Left lung (tissue), 14 donors: ENCODE data around the gene MED13. TPM values are rescaled to one million over a fixed set of nuclear protein-coding genes. Genes with fewer than 3 reads are reported as not detected.

Source experiments
- ATAC-seq: fragments of 200-7000 bp; cut with Tn5 transposase; one replicate; pipeline ENCODE4 v1.9.1; 2020; ENCODE audit warnings: moderate library complexity
- DNase-seq, 4 donors: peaks; one replicate each; pipeline ENCODE4 v3.0.0-alpha.2; 2013 to 2020
- H3K27ac ChIP-seq, 2 donors: fragments of 200-600 bp; sonication (generic) in 1 of 2; one replicate each; pipeline versions ENCODE4 v1.5.0 to v1.8.0; 2020 to 2021
- H3K27me3 ChIP-seq, 2 donors: fragments of 200-600 bp; sonication (generic) in 1 of 2; one replicate each; pipeline versions ENCODE4 v1.5.0 to v1.8.0; 2020 to 2021
- H3K36me3 ChIP-seq, 2 donors: fragments of 200-600 bp; sonication (generic) in 1 of 2; one replicate each; pipeline versions ENCODE4 v1.5.0 to v1.8.0; 2020 to 2021
- H3K4me1 ChIP-seq, 2 donors: fragments of 200-600 bp; one replicate each; pipeline ENCODE4 v1.8.0; 2021
- H3K4me3 ChIP-seq, 2 donors: fragments of 200-600 bp; sonication (generic) in 1 of 2; one replicate each; pipeline versions ENCODE4 v1.5.0 to v1.8.0; 2020 to 2021; ENCODE audit warnings: mild to moderate bottlenecking in 1 of 2
- H3K9me3 ChIP-seq, 2 donors: fragments of 200-600 bp; sonication (generic) in 1 of 2; one replicate each; pipeline versions ENCODE4 v1.5.0 to v1.8.0; 2020 to 2021
- intact Hi-C, 2 donors: fragments of 100-400 bp; cut with DNase I; formaldehyde crosslinking; loops; one replicate each; pipeline versions ENCODE4 v1.11.2 to v1.14.2; 2022
- long read RNA-seq, 12 donors: library from polyadenylated mRNA in 2 of 12; unstranded in 2 of 12; transcript quantifications; one replicate each; pipeline ENCODE4 v2.0.0 and lab custom pipeline, GENCODE V29; 2019 to 2026
- polyA plus RNA-seq, 6 donors: library from polyadenylated mRNA; unstranded; fragments of 120-200 nt; gene quantifications; one replicate each; pipeline ENCODE4 v1.2.1, GENCODE V29; 2013; ENCODE audit not compliant: insufficient read length in 6 of 6
- total RNA-seq, 2 donors: library from RNA; stranded (reverse); fragmentation: NEBNext Ultra II Directional; extraction: Animal tissue kit (Norgen Biotek cat#: 25700); gene quantifications; one replicate each; pipeline ENCODE4 v1.2.1, GENCODE V29; 2021
- TF ChIP-seq, protein P1 (sequence below), 2 donors: fragments of 200-600 bp; sonication (generic) in 1 of 2; IDR thresholded peaks; one replicate each; pipeline versions ENCODE4 v1.5.0 to v1.8.0; 2021; ENCODE audit warnings: antibody characterized with exemption in 2 of 2
- donor health status: DM: no; HTN: yes; CAD: no.
- donor health status: DM: no; HTN: no; CAD: no.

Gene MED13
- total RNA-seq (10 to 100 TPM; 63.1 to 65.1 TPM), polyA plus RNA-seq (10 to 100 TPM; 51.1 to 59.1 (median 52.4) TPM)
- long read RNA-seq, donor 1, partial matches to known transcripts, result 0 of 1 reads
- long read RNA-seq, donor 1, other reads (novel, unspliced or antisense), result 0 of 1 reads
- long read RNA-seq, donor 2, result 0 reads
- long read RNA-seq, donor 3, result 0 reads
- long read RNA-seq, donor 4, result 0 reads
- long read RNA-seq, donor 5, result 0 reads
- long read RNA-seq, donor 6, partial matches to known transcripts, result 0 of 1 reads
- long read RNA-seq, donor 6, other reads (novel, unspliced or antisense), result 0 of 1 reads
- long read RNA-seq, donor 7, full-length matches to known transcripts, result 1 of 1 reads
- long read RNA-seq, donor 7, partial matches to known transcripts, result 0 of 1 reads
- long read RNA-seq, donor 7, other reads (novel, unspliced or antisense), result 0 of 1 reads
- long read RNA-seq, donor 8, result 0 reads
- long read RNA-seq, donor 9, result 0 reads
- long read RNA-seq, donor 10, result 0 reads
- long read RNA-seq, donor 11, result 0 reads
- long read RNA-seq, donor 12, partial matches to known transcripts, result 7 of 7 reads
- long read RNA-seq, donor 12, other reads (novel, unspliced or antisense), result 0 of 7 reads

DNA sequence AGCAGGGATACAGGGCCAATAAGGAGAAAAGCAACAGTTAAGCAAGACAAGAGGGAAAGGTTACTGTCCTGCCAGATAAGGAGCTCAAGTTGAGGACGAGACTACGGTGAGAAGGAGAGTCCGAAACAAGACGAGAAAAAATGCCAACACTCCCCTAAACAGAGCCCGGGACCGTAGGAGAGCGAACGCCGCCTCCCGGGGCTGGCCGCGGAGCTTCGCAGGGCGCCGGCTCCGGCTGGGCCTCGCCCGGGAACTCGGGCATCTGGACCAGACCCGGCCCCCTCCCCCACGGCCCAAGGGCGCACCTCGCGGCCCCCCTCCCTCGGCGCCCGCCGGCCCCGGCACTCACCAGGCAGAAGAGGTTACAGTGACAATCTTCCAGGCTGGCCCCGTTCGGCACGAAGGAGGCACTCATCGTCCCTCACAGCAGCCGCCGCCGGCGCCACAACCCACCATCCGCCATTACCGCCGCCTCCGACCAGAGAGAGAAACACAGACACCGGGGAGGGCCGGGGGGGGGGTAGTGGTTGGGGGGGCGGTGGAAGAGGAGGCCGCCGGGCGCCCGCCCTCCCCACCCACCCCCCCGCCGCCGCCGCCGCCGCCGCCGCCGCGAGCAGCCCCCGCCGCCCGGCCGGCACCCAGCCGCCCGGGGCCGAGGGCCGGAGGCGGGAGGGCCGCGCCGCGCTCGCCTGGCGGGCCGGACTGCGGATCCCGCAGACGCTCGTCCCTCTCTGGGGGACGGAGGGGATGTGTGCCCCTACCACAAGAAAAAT lies at the start of gene MED13:
Gene MED13 (minus strand): TSS at position 488 of the 773 bp plus-strand sequence. CDS start 73 bp downstream, at position 415.
- H3K4me1 ChIP-seq, result peaks cover 14 to 38% of the 10 kb centered on the region in 2 donors
- TF ChIP-seq, protein P1, sequence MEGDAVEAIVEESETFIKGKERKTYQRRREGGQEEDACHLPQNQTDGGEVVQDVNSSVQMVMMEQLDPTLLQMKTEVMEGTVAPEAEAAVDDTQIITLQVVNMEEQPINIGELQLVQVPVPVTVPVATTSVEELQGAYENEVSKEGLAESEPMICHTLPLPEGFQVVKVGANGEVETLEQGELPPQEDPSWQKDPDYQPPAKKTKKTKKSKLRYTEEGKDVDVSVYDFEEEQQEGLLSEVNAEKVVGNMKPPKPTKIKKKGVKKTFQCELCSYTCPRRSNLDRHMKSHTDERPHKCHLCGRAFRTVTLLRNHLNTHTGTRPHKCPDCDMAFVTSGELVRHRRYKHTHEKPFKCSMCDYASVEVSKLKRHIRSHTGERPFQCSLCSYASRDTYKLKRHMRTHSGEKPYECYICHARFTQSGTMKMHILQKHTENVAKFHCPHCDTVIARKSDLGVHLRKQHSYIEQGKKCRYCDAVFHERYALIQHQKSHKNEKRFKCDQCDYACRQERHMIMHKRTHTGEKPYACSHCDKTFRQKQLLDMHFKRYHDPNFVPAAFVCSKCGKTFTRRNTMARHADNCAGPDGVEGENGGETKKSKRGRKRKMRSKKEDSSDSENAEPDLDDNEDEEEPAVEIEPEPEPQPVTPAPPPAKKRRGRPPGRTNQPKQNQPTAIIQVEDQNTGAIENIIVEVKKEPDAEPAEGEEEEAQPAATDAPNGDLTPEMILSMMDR (IDR thresholded peaks at IDR 0.05), result no peak
- H3K27me3 ChIP-seq, result no peaks in the 10 kb centered on the region
- H3K36me3 ChIP-seq, result peaks cover 0 to 14% of the 10 kb centered on the region in 2 donors
- intact Hi-C loops, result no loop called here
- peak; percentile 64 for ATAC-seq
- peak within 1 kb of the TSS; percentile 90 to 91 for H3K4me3 ChIP-seq
- peak in 3 of 4 donors; percentile 53 to 92 (median 66) for DNase-seq
- H3K27ac ChIP-seq, result peak within 1 kb of the TSS; percentile 99
- H3K9me3 ChIP-seq, result no peaks in the 10 kb centered on the region

- TF ChIP-seq, protein P1 (IDR thresholded peaks at IDR 0.05), result no peak
- Histone ChIP-seq H3K27me3 (no peaks in the 10 kb centered on the region), H3K4me3 (no peak overlapping the region), H3K4me1 (no peaks in the 10 kb centered on the region), H3K9me3 (no peaks in the 10 kb centered on the region), H3K36me3 (no peaks in the 10 kb centered on the region), H3K27ac (no peak overlapping the region)
- intact Hi-C loops, result no loop called here
- ATAC-seq (no peak), DNase-seq (no peak)
Observed at GRCh38 chr17:62112229-62112628, 47.2 kb upstream of the MED13 start.

- intact Hi-C loops, result no loop called here
- ATAC-seq, result no peak
Observed at GRCh38 chr17:62111562-62112171, 46.6 kb upstream of the MED13 start.

GRCh38 chr17:62110923-62111484 lies 45.9 kb upstream of the MED13 start:
- no peaks in the 10 kb centered on the region for H3K36me3 ChIP-seq
- no peak for DNase-seq
- no peaks in the 10 kb centered on the region for H3K27me3 ChIP-seq
- no peak overlapping the region for H3K4me3 ChIP-seq
- H3K27ac ChIP-seq, result no peak overlapping the region
- H3K4me1 ChIP-seq, result no peaks in the 10 kb centered on the region
- no peaks in the 10 kb centered on the region for H3K9me3 ChIP-seq
- intact Hi-C loops, result no loop called here
- TF ChIP-seq, protein P1 (IDR thresholded peaks at IDR 0.05), result no peak
- ATAC-seq, result no peak

More at GRCh38 chr17:62111562-62112171, 46.6 kb upstream of the MED13 start:
- no peaks in the 10 kb centered on the region for H3K27me3 ChIP-seq
- TF ChIP-seq, protein P1 (IDR thresholded peaks at IDR 0.05), result no peak
- no peak overlapping the region for H3K27ac ChIP-seq
- no peaks in the 10 kb centered on the region for H3K36me3 ChIP-seq
- no peaks in the 10 kb centered on the region for H3K4me1 ChIP-seq
- no peak for DNase-seq
- H3K9me3 ChIP-seq, result no peaks in the 10 kb centered on the region
- no peak overlapping the region for H3K4me3 ChIP-seq
